Kidney epithelial cell (primary cell): Measurements from ENCODE around the gene CEP120. TPM values are rescaled to one million over a fixed set of nuclear protein-coding genes. Genes with fewer than 3 reads are reported as not detected.

Experiments used
- DNase-seq: peaks from one replicate; pipeline ENCODE4 v3.0.0-alpha.2; 2010; ENCODE audit warnings: low read depth
- H3K27me3 ChIP-seq: 2 replicates; pipeline ENCODE4 v1.6.0; 2011; ENCODE audit warnings: low read length; ENCODE audit not compliant: control insufficient read depth, insufficient read depth
- H3K36me3 ChIP-seq: 2 replicates; pipeline ENCODE4 v1.5.1; 2011; ENCODE audit warnings: low read length; ENCODE audit not compliant: control insufficient read depth, insufficient read depth
- H3K4me3 ChIP-seq: 2 replicates; pipeline ENCODE4 v1.5.1; 2011; ENCODE audit warnings: low read depth, mild to moderate bottlenecking, control low read depth, low read length
- CTCF ChIP-seq: IDR thresholded peaks from 2 replicates; pipeline ENCODE4 v1.5.1; 2011; ENCODE audit warnings: mild to moderate bottlenecking, moderate library complexity, low read length, control low read depth, inconsistent platforms; ENCODE audit not compliant: insufficient read depth, poor library complexity, severe bottlenecking
- total RNA-seq: library from RNA; depleted of rRNA; stranded (reverse); fragments of >200 nt; gene quantifications from 2 replicates; pipeline ENCODE4 v1.2.3, GENCODE V29; 2015

Gene CEP120
- total RNA-seq, 1 donor from 2014 or later, result 20.1 TPM

DNA sequence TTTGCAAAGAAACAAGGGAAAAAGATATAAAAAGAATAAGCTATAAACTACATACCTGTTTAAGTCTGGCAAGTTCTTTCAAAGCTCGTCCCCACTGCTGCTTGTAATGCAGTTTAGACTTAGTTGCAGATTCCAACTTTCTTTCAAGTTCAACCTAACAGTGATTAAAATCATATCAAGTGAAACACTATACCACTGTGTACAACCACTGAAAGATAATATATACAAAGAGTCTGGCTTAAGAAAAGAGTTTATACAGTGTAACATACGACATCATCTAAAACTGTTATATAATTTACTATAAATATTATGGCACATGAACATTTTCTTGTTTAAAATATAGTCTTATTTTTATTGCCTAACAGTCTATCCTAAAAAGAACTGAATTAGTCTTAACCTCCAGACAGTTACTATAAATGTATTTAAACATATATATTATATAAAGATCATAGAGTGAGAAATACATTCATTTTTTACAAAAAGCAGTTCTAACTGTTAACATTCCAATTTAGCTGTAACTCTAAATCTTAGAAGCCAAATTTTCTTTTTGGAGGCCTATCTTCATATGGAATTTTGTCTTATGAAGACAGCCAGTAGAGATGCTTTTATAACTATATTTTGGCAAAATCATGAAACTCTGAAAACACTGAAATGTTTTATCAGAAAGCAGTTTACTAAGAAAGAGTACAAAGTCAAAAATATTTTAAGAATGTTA is 58.6 kb downstream of the CEP120 start:
- no peaks in the 10 kb centered on the region for H3K36me3 ChIP-seq
- no peak overlapping the region for H3K4me3 ChIP-seq
- TF ChIP-seq CTCF, result no peak
- DNase-seq, result no peak
- H3K27me3 ChIP-seq, result no peaks in the 10 kb centered on the region

GRCh38 chr5:123360910-123361309 is 62.3 kb downstream of the CEP120 start:
- no peak for TF ChIP-seq CTCF

GRCh38 chr5:123360201-123360571 is 63.0 kb downstream of the CEP120 start:
- DNase-seq, result no peak
- H3K36me3 ChIP-seq, result no peaks in the 10 kb centered on the region
- no peak overlapping the region for H3K4me3 ChIP-seq
- no peak for TF ChIP-seq CTCF
- H3K27me3 ChIP-seq, result no peaks in the 10 kb centered on the region

More at GRCh38 chr5:123360910-123361309, 62.3 kb downstream of the CEP120 start:
- no peak for DNase-seq
- Histone ChIP-seq H3K27me3 (no peaks in the 10 kb centered on the region), H3K4me3 (no peak overlapping the region), H3K36me3 (no peaks in the 10 kb centered on the region)

DNA sequence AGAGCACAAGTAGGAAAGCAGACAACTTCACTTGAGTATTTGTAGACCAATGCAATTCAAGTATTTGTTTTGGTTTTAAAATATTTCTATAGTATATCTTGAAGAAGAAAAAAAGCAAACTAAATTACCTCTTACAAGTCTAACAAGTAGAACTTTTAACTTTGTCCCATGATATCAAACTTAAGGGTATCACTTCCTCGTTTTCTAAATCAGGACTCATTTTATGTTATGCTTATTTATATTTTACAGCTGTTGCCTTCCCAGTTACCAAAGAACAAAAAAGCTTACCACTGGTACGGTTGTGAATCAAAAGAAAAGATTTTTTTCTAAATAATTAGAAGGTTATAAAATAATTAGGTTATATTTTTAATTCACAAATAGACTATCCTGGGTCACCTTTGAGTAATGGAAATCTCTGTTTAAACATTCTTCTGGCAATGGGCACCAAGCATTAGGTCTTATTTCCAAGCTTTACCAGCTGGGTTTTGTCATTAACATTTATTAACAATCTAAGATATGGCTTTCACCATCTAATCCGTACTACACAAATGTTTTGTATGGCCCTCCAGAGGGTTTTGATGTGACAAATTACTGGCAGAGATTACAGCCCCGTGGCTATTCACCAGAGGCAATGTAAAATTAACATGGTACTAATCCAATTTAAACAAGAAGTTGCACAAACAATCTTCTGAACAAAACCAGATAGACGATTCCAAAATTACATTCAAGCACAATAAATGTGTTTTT is 63.6 kb downstream of the CEP120 start:
- TF ChIP-seq CTCF, result no peak
- no peak for DNase-seq
- Histone ChIP-seq H3K36me3 (no peaks in the 10 kb centered on the region), H3K27me3 (no peaks in the 10 kb centered on the region), H3K4me3 (no peak overlapping the region)

- no peak overlapping the region for H3K4me3 ChIP-seq
- TF ChIP-seq CTCF, result no peak
- H3K27me3 ChIP-seq, result no peaks in the 10 kb centered on the region
- H3K36me3 ChIP-seq, result no peaks in the 10 kb centered on the region
- no peak for DNase-seq
Observed at GRCh38 chr5:123358751-123359150, 64.5 kb downstream of the CEP120 start.
